Suprapubic skin (tissue), 4 donors: Measurements from ENCODE around the gene ANKRD34A.

Experiments
- CTCF ChIP-seq, 2 donors: fragments of 200-600 bp in 1 of 2; fragments of 450-650 bp in 1 of 2; sonication (generic) in 1 of 2; IDR thresholded peaks; one replicate each; pipeline ENCODE4 v1.5.1; 2016 to 2019; ENCODE audit warnings: antibody characterized with exemption in 2 of 2, mild to moderate bottlenecking in 1 of 2, moderate library complexity in 1 of 2
- EP300 ChIP-seq: sonication (generic); formaldehyde crosslinking; IDR thresholded peaks from one replicate; pipeline ENCODE4 v1.6.1; 2017; ENCODE audit warnings: antibody characterized with exemption
- POLR2A ChIP-seq, 2 donors: fragments of 450-650 bp; IDR thresholded peaks; one replicate each; pipeline ENCODE4 v1.6.1; 2017; ENCODE audit warnings: antibody characterized with exemption in 2 of 2, mild to moderate bottlenecking in 2 of 2, moderate library complexity in 2 of 2
- POLR2AphosphoS5 ChIP-seq, 3 donors: sonication (generic); formaldehyde crosslinking; IDR thresholded peaks; one replicate each; pipeline ENCODE4 v1.6.1; 2017; ENCODE audit warnings: antibody characterized with exemption in 3 of 3

GRCh38 chr1:145996433-145997015, 32.1 kb upstream of the ANKRD34A start, which contains the start of gene TXNIP:
- TF ChIP-seq CTCF (IDR thresholded peaks at IDR 0.05) (peak in 1 of 2 donors; percentile 6), EP300 (no peak), POLR2A (IDR thresholded peaks at IDR 0.05) (peak; percentile 97 to 98), POLR2AphosphoS5 (IDR thresholded peaks at IDR 0.05) (peak; percentile 99 to 100 (median 100))
